B cell (primary cell): Measurements from ENCODE around the gene ALKBH8. TPM values are rescaled to one million over a fixed set of nuclear protein-coding genes. Genes with fewer than 3 reads are reported as not detected.

Experiments used
- ATAC-seq: fragments of 200-7000 bp; cut with Tn5 transposase; one replicate; pipeline ENCODE4 v1.10.0; 2021; ENCODE audit warnings: low read depth, mild to moderate bottlenecking, moderate number of reproducible peaks, moderate library complexity
- CTCF ChIA-PET: fragments of 350-600 bp; sonication (Branson Sonifier 250); formaldehyde crosslinking; loops from one replicate; lab custom pipeline; 2021; ENCODE audit warnings: antibody characterized with exemption, inconsistent platforms; lab: Charles Lee
- POLR2A ChIA-PET: fragments of 350-600 bp; sonication (Branson Sonifier 250); formaldehyde crosslinking; loops from one replicate; lab custom pipeline; 2021; ENCODE audit warnings: antibody characterized with exemption; lab: Charles Lee
- DNase-seq: peaks from one replicate; pipeline ENCODE4 v3.0.0; 2013
- H2AFZ ChIP-seq: 2 replicates; pipeline ENCODE4 v1.6.1; 2012; ENCODE audit warnings: mild to moderate bottlenecking, low read depth, low read length; ENCODE audit not compliant: insufficient read depth, poor library complexity, severe bottlenecking
- H3K27ac ChIP-seq, 2 donors: 1 replicate in 1 of 2; 2 replicates in 1 of 2; pipeline ENCODE4 v1.5.1; 2012 to 2013; ENCODE audit warnings: low read length in 2 of 2, mild to moderate bottlenecking in 2 of 2, moderate library complexity in 1 of 2
- H3K27me3 ChIP-seq, 4 experiments: fragments of 200-600 bp in 1 of 4; sonication (generic) in 1 of 4; replicated peaks in 1 of 4; 1 replicate in 2 of 4; 2 replicates in 2 of 4; pipeline versions ENCODE4 v1.6.1 to v1.7.0; 2013 to 2016; ENCODE audit warnings: low read length in 3 of 4, mild to moderate bottlenecking in 2 of 4, mixed read lengths in 1 of 4, moderate library complexity in 1 of 4; ENCODE audit not compliant: insufficient read depth in 4 of 4, control insufficient read depth in 3 of 4; ENCODE audit errors: control extremely low read depth in 1 of 4
- H3K36me3 ChIP-seq, 2 experiments: replicated peaks in 1 of 2; 1 replicate in 1 of 2; 2 replicates in 1 of 2; pipeline versions ENCODE4 v1.6.1 to v1.7.1; 2013; ENCODE audit warnings: low read length in 1 of 2; ENCODE audit not compliant: insufficient read depth in 2 of 2, control insufficient read depth in 1 of 2; ENCODE audit errors: control extremely low read depth in 1 of 2, extremely low read depth in 1 of 2
- H3K4me1 ChIP-seq, 2 donors: fragments of 200-600 bp in 1 of 2; sonication (generic) in 1 of 2; 1 replicate in 1 of 2; 2 replicates in 1 of 2; pipeline versions ENCODE4 v1.5.1 to v1.6.1; 2013 to 2017; ENCODE audit warnings: low read length in 2 of 2; ENCODE audit not compliant: control insufficient read depth in 2 of 2, insufficient read depth in 2 of 2
- H3K4me2 ChIP-seq: replicated peaks from 2 replicates; pipeline ENCODE3; 2012; ENCODE audit warnings: mild to moderate bottlenecking, low read depth, low read length; ENCODE audit not compliant: poor library complexity, severe bottlenecking
- H3K4me3 ChIP-seq, 5 experiments: fragments of 200-600 bp in 1 of 5; sonication (generic) in 1 of 5; 1 replicate in 3 of 5; 2 replicates in 2 of 5; pipeline versions ENCODE4 v1.5.1 to v1.7.0; 2011 to 2016; ENCODE audit warnings: low read length in 4 of 5, mild to moderate bottlenecking in 4 of 5, low read depth in 2 of 5, control low read depth in 1 of 5, moderate library complexity in 1 of 5; ENCODE audit not compliant: insufficient read depth in 1 of 5; ENCODE audit errors: control extremely low read depth in 1 of 5, extremely low read depth in 1 of 5
- H3K79me2 ChIP-seq: fragments of 200-600 bp; sonication (generic); one replicate; pipeline ENCODE4 v1.6.0; 2016; ENCODE audit warnings: low read length; ENCODE audit not compliant: control insufficient read depth, insufficient read depth
- H3K9ac ChIP-seq: fragments of 200-600 bp; sonication (generic); 2 replicates; pipeline ENCODE4 v1.6.1; 2017; ENCODE audit warnings: mild to moderate bottlenecking, low read length, moderate library complexity
- H3K9me3 ChIP-seq, 3 donors: one replicate each; pipeline versions ENCODE4 v1.6.1 to v1.7.1; 2013; ENCODE audit warnings: low read length in 2 of 3; ENCODE audit not compliant: control insufficient read depth in 2 of 3, insufficient read depth in 1 of 3; ENCODE audit errors: control extremely low read depth in 1 of 3
- H4K20me1 ChIP-seq: 2 replicates; pipeline ENCODE4 v1.6.0; 2012; ENCODE audit warnings: mild to moderate bottlenecking, low read length; ENCODE audit not compliant: insufficient read depth, control insufficient read depth, poor library complexity, severe bottlenecking
- H3K27ac Mint-ChIP-seq: one replicate; pipeline ENCODE4 v1.8.0; 2021; ENCODE audit warnings: mixed read lengths
- H3K27me3 Mint-ChIP-seq: one replicate; pipeline ENCODE4 v1.8.0; 2021; ENCODE audit warnings: mixed read lengths
- H3K4me1 Mint-ChIP-seq: one replicate; pipeline ENCODE4 v1.8.0; 2021; ENCODE audit warnings: mixed read lengths
- H3K4me3 Mint-ChIP-seq: one replicate; pipeline ENCODE4 v1.8.0; 2021; ENCODE audit warnings: mixed read lengths
- H3K9me3 Mint-ChIP-seq: one replicate; pipeline ENCODE4 v1.8.0; 2022; ENCODE audit warnings: mixed read lengths; ENCODE audit not compliant: insufficient read depth
- EZH2 ChIP-seq: IDR thresholded peaks from 2 replicates; pipeline ENCODE4 v1.6.1; 2012; ENCODE audit warnings: borderline replicate concordance, low read depth, mild to moderate bottlenecking, moderate library complexity, low read length; ENCODE audit not compliant: insufficient read depth, poor library complexity, severe bottlenecking
- WGBS: methylation state at CpG from one replicate; pipeline ENCODE4 v1.1.5; 2013; ENCODE audit warnings: missing lambda C conversion rate; ENCODE audit not compliant: insufficient coverage; 5-methylcytosine and 5-hydroxymethylcytosine counted together
- intact Hi-C: fragments of 100-400 bp; cut with micrococcal nuclease; formaldehyde crosslinking; loops from one replicate; pipeline ENCODE4 v1.10.0; 2022
- polyA plus RNA-seq: library from polyadenylated mRNA; depleted of rRNA; stranded (reverse); fragments of >200 nt; gene quantifications from 2 replicates; pipeline ENCODE4 v1.2.3, GENCODE V29; 2012
- total RNA-seq, 2 donors: library from RNA; stranded (reverse); fragments of 120-200 nt in 1 of 2; gene quantifications; 1 replicate in 1 of 2; 2 replicates in 1 of 2; pipeline versions ENCODE4 v1.2.3 to v1.2.4, GENCODE V29; 2013 to 2022
- TF ChIP-seq, protein P1 (sequence below): fragments of 200-600 bp; IDR thresholded peaks from one replicate; pipeline ENCODE4 v1.8.0; 2022; ENCODE audit warnings: antibody characterized with exemption, mild to moderate bottlenecking

Gene ALKBH8
- total and polyA plus RNA-seq, 2 donors (not counting 1 experiment from before 2014, with no cell fraction given): 4.0 to 13.3 TPM

DNA sequence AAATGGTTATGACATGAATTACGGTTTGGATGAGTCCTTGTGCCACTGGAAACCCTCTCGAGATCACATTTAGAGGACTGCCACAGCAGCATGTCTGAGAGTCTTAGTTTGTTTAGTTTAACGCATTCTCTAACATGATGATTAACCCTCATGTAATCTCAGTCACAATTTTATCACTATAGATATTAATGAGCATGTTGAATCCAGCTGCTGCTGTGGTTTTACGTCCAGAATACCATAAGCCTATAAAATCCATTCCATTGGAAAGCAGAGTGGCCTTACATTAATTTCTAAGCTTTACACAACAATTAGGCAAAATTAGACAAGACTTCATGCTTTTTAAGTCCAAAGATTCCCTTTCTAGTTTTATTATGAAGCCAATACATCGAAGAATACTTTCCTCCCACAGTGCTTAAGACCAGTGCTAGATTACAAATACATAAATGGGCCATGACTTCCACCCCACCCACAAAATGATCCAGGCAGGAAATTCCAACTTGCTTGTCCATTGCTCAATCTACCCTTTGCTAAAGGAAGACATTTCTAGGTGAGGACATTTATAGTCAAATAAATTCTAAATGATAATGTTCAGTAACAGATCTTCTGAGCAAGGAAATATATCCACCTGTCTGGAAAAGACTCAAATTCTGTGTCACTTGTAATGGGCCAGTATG, 21.9 kb upstream of the ALKBH8 start:
- Mint-ChIP-seq H3K4me1 (peaks cover 24% of the 10 kb centered on the region), H3K4me3 (no peak overlapping the region), H3K27me3 (peaks cover 80% of the 10 kb centered on the region), H3K27ac (no peak overlapping the region), H3K9me3 (no peaks in the 10 kb centered on the region)
- peaks cover 0 to 6% (median 5%) of the 10 kb centered on the region in 3 donors for H3K9me3 ChIP-seq
- H3K27ac ChIP-seq: no peak overlapping the region
- ChIA-PET CTCF (interaction anchor here (1.1 kb wide), 1 partner anchor 102 kb away, joined by 3 read pairs; no protein-coding TSS in a partner anchor), POLR2A (no interaction called here)
- peaks cover 24% of the 10 kb centered on the region in 2 donors for H3K4me1 ChIP-seq
- 100% methylated on average over 2 of the region's 5 CpGs for WGBS
- no peak for DNase-seq
- H2AFZ ChIP-seq: no peak overlapping the region
- intact Hi-C loops: no loop called here
- no peaks in the 10 kb centered on the region for H3K36me3 ChIP-seq
- peaks cover 0 to 58% (median 53%) of the 10 kb centered on the region in 4 experiments for H3K27me3 ChIP-seq
- no peak for ATAC-seq
- H3K79me2 ChIP-seq: no peaks in the 10 kb centered on the region
- no peak overlapping the region for H3K4me2 ChIP-seq
- TF ChIP-seq, protein P1, sequence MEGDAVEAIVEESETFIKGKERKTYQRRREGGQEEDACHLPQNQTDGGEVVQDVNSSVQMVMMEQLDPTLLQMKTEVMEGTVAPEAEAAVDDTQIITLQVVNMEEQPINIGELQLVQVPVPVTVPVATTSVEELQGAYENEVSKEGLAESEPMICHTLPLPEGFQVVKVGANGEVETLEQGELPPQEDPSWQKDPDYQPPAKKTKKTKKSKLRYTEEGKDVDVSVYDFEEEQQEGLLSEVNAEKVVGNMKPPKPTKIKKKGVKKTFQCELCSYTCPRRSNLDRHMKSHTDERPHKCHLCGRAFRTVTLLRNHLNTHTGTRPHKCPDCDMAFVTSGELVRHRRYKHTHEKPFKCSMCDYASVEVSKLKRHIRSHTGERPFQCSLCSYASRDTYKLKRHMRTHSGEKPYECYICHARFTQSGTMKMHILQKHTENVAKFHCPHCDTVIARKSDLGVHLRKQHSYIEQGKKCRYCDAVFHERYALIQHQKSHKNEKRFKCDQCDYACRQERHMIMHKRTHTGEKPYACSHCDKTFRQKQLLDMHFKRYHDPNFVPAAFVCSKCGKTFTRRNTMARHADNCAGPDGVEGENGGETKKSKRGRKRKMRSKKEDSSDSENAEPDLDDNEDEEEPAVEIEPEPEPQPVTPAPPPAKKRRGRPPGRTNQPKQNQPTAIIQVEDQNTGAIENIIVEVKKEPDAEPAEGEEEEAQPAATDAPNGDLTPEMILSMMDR: no peak
- no peak for TF ChIP-seq EZH2
- H3K4me3 ChIP-seq: no peak overlapping the region
- H3K9ac ChIP-seq: no peak overlapping the region
- H4K20me1 ChIP-seq: no peaks in the 10 kb centered on the region

DNA sequence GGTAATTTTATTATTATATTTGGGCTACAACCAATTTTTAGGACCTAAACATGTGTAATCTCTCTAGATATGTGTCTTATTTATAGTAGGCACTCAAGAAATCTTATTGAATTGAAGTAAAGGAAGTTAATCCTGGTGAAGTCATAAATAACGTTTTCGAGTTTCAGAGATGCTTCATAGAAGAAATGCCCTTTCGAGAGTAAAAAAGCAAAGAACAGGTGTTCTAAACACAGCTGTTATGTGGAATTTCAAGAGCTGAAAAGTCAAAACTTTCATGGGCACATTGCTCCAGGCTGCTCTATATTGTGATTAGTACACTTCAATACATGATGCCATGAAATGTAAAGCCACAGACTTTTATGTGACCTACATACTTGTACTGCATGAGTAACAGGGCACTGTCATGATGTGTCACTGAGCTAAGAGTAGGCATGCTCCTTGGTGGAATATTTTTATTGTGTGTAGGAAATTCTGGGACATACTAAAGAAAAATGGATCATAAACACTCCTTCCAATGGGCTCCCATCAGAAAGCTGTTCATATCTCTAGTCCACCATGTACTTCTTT, 18.2 kb upstream of the ALKBH8 start:
- Mint-ChIP-seq H3K27me3 (peaks cover 67% of the 10 kb centered on the region), H3K4me1 (no peaks in the 10 kb centered on the region), H3K27ac (no peak overlapping the region), H3K4me3 (no peak overlapping the region), H3K9me3 (peaks cover 4% of the 10 kb centered on the region)
- Histone ChIP-seq H3K27ac (no peak overlapping the region), H3K27me3 (peaks cover 0 to 40% (median 24%) of the 10 kb centered on the region in 4 experiments), H3K4me1 (no peaks in the 10 kb centered on the region), H2AFZ (no peak overlapping the region), H4K20me1 (no peaks in the 10 kb centered on the region), H3K9me3 (peaks cover 0 to 2% (median 0%) of the 10 kb centered on the region in 3 donors), H3K79me2 (no peaks in the 10 kb centered on the region), H3K36me3 (no peaks in the 10 kb centered on the region), H3K4me3 (no peak overlapping the region), H3K4me2 (no peak overlapping the region), H3K9ac (no peak overlapping the region)
- intact Hi-C loops: no loop called here
- WGBS: 50% methylated on average over 3 of the region's 3 CpGs
- ATAC-seq: no peak
- CTCF ChIA-PET: no interaction called here
- POLR2A ChIA-PET: no interaction called here
- DNase-seq: no peak
- no peak for TF ChIP-seq EZH2
- TF ChIP-seq, protein P1: no peak
